WI38 (cell line): ENCODE results near the gene ALMS1.

Experiments used
- H3K4me3 ChIP-seq: 2 replicates; pipeline ENCODE4 v1.5.1; 2011; ENCODE audit warnings: low read depth, mild to moderate bottlenecking, control low read depth, low read length
- CTCF ChIP-seq: IDR thresholded peaks from 2 replicates; pipeline ENCODE4 v1.5.1; 2012; ENCODE audit warnings: low read depth, mild to moderate bottlenecking, control low read depth, low read length

Gene ALMS1

DNA sequence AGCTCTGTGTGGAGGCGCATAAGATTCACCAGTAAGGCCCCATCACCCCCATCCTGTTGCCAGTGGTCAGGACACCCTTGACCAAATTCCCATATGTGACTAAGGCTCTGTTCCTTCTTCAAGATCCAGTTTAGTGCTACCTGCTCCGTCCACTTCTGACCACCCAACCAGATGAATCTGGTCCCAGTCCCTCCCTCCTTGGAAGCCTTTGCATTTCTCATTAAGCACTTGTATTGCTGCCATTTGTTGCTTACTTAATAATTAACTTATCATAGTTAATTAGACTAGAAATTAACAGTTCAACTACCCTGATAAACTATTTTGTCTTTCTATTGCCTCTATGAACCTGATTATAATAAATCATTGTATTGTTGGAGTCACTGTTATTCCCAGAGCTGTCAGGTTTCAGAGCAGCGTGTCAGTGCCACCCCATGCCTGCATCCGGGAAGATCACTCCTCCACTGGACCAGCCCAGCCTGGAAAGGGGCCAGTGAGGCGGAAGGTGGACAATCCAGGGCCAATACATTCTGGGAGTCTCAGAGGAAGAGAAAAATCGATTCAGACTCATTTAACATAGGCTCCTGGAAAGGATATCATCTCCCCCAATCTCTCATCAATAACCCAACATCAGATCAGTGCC lies 266.1 kb downstream of the ALMS1 start:
- TF ChIP-seq CTCF = no peak
- no peak overlapping the region for H3K4me3 ChIP-seq

- no peak overlapping the region for H3K4me3 ChIP-seq
- TF ChIP-seq CTCF = no peak
These were observed 266.7 kb downstream of the ALMS1 start for GRCh38 chr2:73652348-73652747.

DNA sequence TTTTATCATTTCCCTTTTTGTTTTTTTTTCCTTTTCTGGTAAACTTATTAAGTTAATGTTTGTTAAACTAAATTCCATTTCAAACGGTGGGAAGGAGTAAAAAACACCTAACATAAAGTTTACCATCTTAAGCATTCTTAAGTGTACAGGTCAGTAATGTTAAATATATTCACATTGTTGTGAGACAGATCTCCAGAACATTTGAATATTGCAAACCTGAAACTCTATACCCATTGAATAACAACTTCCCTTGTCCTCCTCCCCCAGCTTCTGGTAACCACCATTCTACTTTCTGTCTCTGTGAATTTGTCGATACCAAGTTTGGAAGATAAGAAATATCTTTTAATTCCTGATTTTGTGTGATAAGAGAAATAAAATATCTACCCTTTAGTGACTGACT lies 268.5 kb downstream of the ALMS1 start:
- TF ChIP-seq CTCF = no peak
- no peak overlapping the region for H3K4me3 ChIP-seq
